Bone marrow (tissue), 2 donors: ENCODE results near the gene OR5D16.
"Not testable (repeated sequence)": the region's sequence is repeated elsewhere in the genome, so short reads cannot be mapped to it uniquely, and the experiment has no call there.

Source experiments
- DNase-seq, 2 donors: peaks; one replicate each; lab custom pipeline; 2025; lab: John Stamatoyannopoulos, UW

The OR5D16 gene

GRCh38 chr11:55838452-55838851 lies at the start of gene OR5D16:
TSS of gene OR5D16 (plus strand) at chr11:55838752. CDS start at chr11:55838752, 0 bp downstream.
- no peak for DNase-seq

GRCh38 chr11:55791606-55792005 lies 46.9 kb upstream of the OR5D16 start:
- no peak for DNase-seq

GRCh38 chr11:55793321-55793720 lies 45.2 kb upstream of the OR5D16 start:
- DNase-seq = no peak

GRCh38 chr11:55795256-55795655 lies 43.3 kb upstream of the OR5D16 start, which contains the start of gene OR5D14:
TSS of gene OR5D14 (plus strand) at chr11:55795556. CDS start at chr11:55795556, 0 bp downstream.
- no peak for DNase-seq

- DNase-seq = no peak
Measured at GRCh38 chr11:55806248-55806647, 32.3 kb upstream of the OR5D16 start.

GRCh38 chr11:55811067-55811466 lies 27.5 kb upstream of the OR5D16 start, which contains the start of gene OR5L1:
TSS of gene OR5L1 (plus strand) at chr11:55811367. CDS start at chr11:55811467, 100 bp downstream.
- DNase-seq = no peak

DNA sequence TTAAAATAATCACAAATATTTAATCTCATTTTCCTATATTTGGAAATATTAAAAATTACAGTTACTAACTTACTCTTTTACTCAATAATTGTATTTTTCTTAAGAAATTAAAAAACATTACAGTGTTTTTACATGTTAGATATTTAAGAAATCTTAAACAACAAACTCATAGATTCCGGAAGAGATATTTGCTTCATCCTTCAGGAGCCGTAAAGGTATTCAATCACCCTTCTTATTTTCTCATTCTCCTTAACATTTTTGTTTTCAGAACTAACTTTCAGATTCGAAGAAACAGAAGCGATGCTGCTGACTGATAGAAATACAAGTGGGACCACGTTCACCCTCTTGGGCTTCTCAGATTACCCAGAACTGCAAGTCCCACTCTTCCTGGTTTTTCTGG lies 19.2 kb upstream of the OR5D16 start, which contains the start of gene OR5D18:
TSS of gene OR5D18 (plus strand) at position 301 of the 400 bp plus-strand sequence. CDS start at position 301, 0 bp downstream.
- no peak for DNase-seq

DNA sequence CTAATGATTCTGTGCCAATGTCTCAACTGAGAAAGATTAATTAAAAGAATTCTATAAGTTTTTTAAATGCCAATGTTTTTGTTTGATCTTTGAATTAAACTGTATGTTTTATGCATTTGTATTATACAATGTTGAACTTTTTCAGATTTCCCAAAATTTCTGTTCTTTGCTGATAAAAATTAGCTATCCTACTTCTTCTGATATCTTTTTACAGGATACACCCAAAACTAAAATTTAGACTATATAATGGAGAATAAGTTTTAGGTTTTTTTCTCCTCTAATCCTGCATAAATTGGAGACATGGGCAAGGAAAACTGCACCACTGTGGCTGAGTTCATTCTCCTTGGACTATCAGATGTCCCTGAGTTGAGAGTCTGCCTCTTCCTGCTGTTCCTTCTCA lies 11.6 kb upstream of the OR5D16 start, which contains the start of gene OR5L2:
TSS of gene OR5L2 (plus strand) at position 301 of the 400 bp plus-strand sequence. CDS start at position 301, 0 bp downstream.
- DNase-seq = no peak

DNA sequence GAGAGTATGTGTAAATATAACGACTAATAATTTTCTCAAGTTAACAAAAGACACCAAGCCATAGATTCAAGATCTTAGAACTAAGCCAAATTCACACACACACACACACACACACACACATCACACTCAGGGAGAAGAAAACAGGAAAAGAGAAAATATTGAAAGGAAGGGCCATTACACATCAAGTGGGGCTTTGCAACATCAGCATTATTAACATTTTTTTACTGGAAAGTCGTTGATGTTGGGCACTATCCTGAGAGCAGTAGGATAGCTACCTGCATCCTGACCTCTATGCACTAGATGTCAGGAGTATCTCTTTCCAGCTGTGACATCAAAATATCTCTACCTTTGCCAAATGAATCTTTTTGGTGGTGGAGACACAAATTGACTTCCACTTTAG lies 8.9 kb downstream of the OR5D16 start:
- no peak for DNase-seq

GRCh38 chr11:55849037-55849436 lies 10.5 kb downstream of the OR5D16 start:
- DNase-seq = no peak

- DNase-seq = no peak
Measured at GRCh38 chr11:55852141-55852540, 13.6 kb downstream of the OR5D16 start.

DNA sequence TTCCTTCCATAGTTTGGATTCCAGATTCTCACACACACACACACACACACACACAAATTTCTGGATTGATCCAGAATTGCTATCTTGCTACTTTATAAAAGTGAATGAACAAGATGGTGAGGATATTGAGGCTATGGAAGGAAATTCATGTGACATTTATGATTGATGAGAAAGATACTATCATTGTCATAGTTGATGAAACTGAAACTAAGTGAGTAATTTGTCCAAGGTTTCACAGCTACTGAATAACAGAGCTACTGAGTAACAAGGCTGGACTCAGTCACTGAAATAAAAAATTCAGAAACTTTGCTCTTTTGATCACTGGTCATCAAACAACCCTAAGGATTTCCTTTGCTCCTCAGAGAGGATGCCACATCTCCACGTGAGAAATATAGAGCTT lies 16.2 kb downstream of the OR5D16 start:
- DNase-seq = no peak

- not testable (repeated sequence) for DNase-seq
Measured at GRCh38 chr11:55867354-55867753, 28.8 kb downstream of the OR5D16 start.

DNA sequence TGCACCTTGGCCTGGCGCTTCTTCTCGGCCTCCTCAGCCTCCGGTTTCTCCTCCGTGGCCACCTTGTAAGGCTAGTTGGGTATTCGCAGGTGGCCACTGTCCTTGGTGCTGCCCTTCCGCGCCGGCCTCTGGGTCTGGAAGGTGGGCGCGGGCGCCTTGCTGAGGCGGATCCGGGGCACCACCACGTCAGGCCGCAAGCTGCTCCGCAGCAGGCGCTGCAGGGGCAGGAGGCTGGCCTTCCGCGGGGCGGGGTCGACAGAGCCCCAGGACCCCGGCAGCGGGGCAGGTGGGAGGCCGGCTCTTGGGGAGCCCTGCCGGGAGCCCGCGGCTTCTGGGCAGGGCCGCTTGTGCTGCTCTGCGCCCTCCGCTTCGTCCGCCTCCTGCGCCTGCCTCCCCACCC lies 34.2 kb downstream of the OR5D16 start:
- DNase-seq = not testable (repeated sequence)

DNA sequence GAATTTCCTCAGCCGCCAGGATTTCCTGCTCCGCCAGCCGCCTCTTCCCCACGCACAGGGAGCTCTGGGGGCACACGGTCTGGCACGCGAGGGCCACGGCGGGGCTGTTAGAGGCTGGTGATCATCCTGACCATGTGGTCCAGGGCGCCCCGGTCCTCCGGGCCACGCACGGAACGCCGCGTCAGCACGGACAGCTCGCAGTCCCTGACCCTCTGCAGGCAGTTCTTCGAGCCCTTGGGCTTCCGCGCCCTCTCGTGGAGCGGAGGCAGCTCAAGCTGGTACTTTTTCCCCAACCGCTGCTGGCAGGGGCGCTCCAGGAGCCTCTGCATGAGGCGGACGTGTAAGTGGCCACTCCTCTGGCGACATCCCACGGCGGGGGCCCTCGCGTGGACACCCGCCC lies 34.6 kb downstream of the OR5D16 start:
- not testable (repeated sequence) for DNase-seq

- not testable (repeated sequence) for DNase-seq
Measured at GRCh38 chr11:55882997-55883396, 44.4 kb downstream of the OR5D16 start, which contains the start of gene TRIM51. TSS of gene TRIM51 (plus strand) at chr11:55883297. CDS start at chr11:55885429, 2,132 bp downstream.

- not testable (repeated sequence) for DNase-seq
Measured at GRCh38 chr11:55884995-55885394, 46.4 kb downstream of the OR5D16 start.

DNA sequence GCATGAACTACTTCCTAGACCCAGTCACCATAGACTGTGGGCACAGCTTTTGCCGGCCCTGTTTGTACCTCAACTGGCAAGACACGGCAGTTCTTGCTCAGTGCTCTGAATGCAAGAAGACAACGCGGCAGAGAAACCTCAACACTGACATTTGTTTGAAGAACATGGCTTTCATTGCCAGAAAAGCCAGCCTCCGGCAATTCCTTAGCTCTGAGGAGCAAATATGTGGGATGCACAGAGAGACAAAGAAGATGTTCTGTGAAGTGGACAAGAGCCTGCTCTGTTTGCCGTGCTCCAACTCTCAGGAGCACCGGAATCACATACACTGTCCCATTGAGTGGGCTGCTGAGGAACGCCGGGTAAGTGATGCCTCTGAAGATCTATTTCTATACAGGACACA lies 46.9 kb downstream of the OR5D16 start:
- not testable (repeated sequence) for DNase-seq
